ENCODE data around the gene PLEKHN1. TPM values are rescaled to one million over a fixed set of nuclear protein-coding genes. Genes with fewer than 3 reads are reported as not detected.
"Not testable (repeated sequence)": the region's sequence is repeated elsewhere in the genome, so short reads cannot be mapped to it uniquely, and the experiment has no call there.

PLEKHN1 gene
- total and polyA plus RNA-seq, 2 donors (not counting 3 experiments of a cell fraction or from before 2014, with no cell fraction given): 0.29 to 0.88 TPM

DNA sequence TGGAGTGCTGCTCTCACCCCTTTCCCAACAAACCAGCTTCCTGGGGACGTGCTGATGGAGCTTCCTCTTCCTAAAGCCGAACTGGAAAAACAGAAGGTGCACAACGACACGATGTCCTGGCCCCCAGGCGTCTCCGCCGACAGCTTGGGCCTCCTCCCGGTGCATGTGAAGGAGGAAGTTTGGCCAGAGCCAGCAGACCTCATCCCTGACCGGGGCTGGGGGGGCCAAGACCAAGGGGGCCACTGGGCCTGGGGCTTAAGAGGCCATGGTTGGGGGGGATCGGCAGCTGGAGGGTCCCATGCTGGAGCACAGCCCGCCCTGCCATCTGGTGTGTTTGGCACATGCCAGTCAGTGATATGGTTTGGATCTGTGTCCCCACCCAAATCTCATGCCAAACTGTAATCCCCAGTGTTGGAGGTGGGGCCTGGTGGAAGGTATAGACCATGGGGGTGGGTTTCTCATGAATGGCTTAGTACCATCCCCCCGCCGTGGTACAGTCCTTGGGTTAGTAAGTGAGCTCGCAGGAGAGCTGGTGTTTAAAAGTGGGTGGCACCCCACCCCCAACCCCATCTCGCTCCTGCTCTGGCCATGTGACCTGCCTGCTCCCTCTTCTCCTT lies 27.2 kb downstream of the PLEKHN1 start:
- Histone ChIP-seq H3K4me2 (ENCODE audit: insufficient read depth, low read length) (no peak overlapping the region), H4K20me1 (replicated peaks; ENCODE audit: control insufficient read depth, extremely low read depth, insufficient read depth, low read length) (no peaks in the 10 kb centered on the region), H3K4me3 (replicated peaks in 1 of 3; ENCODE audit: insufficient read depth in 1 of 3, low read depth in 1 of 3, low read length in 3 of 3) (no peak overlapping the region), H3K27me3 (ENCODE audit: control insufficient read depth in 2 of 2, insufficient read depth in 2 of 2, low read length in 2 of 2) (peaks cover 0 to 13% of the 10 kb centered on the region in 2 experiments), H3K27ac (ENCODE audit: insufficient read depth, low read depth, low read length) (no peak overlapping the region), H3K36me3 (ENCODE audit: control insufficient read depth in 2 of 2, extremely low read depth in 1 of 2, insufficient read depth in 2 of 2, low read length in 2 of 2) (no peaks in the 10 kb centered on the region), H3K9me3 (replicated peaks; ENCODE audit: control insufficient read depth, insufficient read depth, low read length) (no peaks in the 10 kb centered on the region), H3K4me1 (ENCODE audit: control insufficient read depth, extremely low read depth, insufficient read depth, low read length) (no peaks in the 10 kb centered on the region), H2AFZ (ENCODE audit: low read depth, low read length) (no peak overlapping the region), H3K9me1 (replicated peaks; ENCODE audit: control insufficient read depth, extremely low read depth, insufficient read depth, low read length) (no peaks in the 10 kb centered on the region), H3K79me2 (ENCODE audit: control insufficient read depth, insufficient read depth, low read length) (no peaks in the 10 kb centered on the region), H3K9ac (replicated peaks; ENCODE audit: extremely low read depth, insufficient read depth, low read length) (no peak overlapping the region)
- POLR2A ChIA-PET: no interaction called here
- no peak for DNase-seq (ENCODE audit: low read depth, low spot score)
- CTCF ChIA-PET: interaction anchor here (2.5 to 3.9 kb wide), 2 partner anchors 9 to 10 kb away, joined by 11 to 25 read pairs; no protein-coding TSS in a partner anchor
- dilution Hi-C loops (cut with MboI; ENCODE audit: extremely low pct_ligation_motif_present, low sequenced_read_pairs): no loop called here
- no peak for FAIRE-seq
- no TSS peak for BruUV-seq (replicated peaks)
- TF ChIP-seq EZH2 (IDR thresholded peaks at IDR 0.05; ENCODE audit: borderline replicate concordance, low read depth, low read length, severe bottlenecking): no peak
- intact Hi-C loops (cut with micrococcal nuclease): no loop called here

DNA sequence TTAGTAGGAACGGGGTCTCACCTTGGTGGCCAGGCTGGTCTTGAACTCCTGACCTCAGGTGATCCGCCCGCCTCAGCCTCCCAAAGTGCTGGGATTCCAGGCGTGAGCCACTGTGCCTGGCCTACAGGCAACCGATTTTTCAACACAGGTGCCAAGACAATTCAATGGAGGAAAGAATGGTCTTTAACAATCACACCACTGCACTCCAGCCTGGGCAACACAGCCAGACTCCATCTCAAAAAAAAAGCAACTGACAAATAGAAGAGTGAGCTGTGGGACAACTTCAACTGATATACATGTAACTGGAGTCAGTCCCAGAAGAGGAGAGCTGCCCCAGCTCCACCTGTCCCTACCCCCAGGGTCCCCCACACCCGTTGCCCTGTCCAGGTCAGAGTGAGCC lies 28.3 kb downstream of the PLEKHN1 start:
- H3K79me2 ChIP-seq (ENCODE audit: control insufficient read depth, insufficient read depth, low read length); H3K4me3 ChIP-seq (replicated peaks in 1 of 3; ENCODE audit: insufficient read depth in 1 of 3, low read depth in 1 of 3, low read length in 3 of 3); intact Hi-C loops (cut with micrococcal nuclease); dilution Hi-C loops (cut with MboI; ENCODE audit: extremely low pct_ligation_motif_present, low sequenced_read_pairs); H2AFZ ChIP-seq (ENCODE audit: low read depth, low read length); H3K9me3 ChIP-seq (replicated peaks; ENCODE audit: control insufficient read depth, insufficient read depth, low read length); H4K20me1 ChIP-seq (replicated peaks; ENCODE audit: control insufficient read depth, extremely low read depth, insufficient read depth, low read length); H3K4me2 ChIP-seq (ENCODE audit: insufficient read depth, low read length); H3K4me1 ChIP-seq (ENCODE audit: control insufficient read depth, extremely low read depth, insufficient read depth, low read length); FAIRE-seq; POLR2A ChIA-PET; H3K9me1 ChIP-seq (replicated peaks; ENCODE audit: control insufficient read depth, extremely low read depth, insufficient read depth, low read length); H3K9ac ChIP-seq (replicated peaks; ENCODE audit: extremely low read depth, insufficient read depth, low read length); BruUV-seq (replicated peaks); H3K27ac ChIP-seq (ENCODE audit: insufficient read depth, low read depth, low read length); DNase-seq (ENCODE audit: low read depth, low spot score); H3K36me3 ChIP-seq (ENCODE audit: control insufficient read depth in 2 of 2, extremely low read depth in 1 of 2, insufficient read depth in 2 of 2, low read length in 2 of 2): not testable (repeated sequence)
- H3K27me3 ChIP-seq (ENCODE audit: control insufficient read depth in 2 of 2, insufficient read depth in 2 of 2, low read length in 2 of 2): peaks cover 0 to 18% of the 10 kb centered on the region in 2 experiments
- CTCF ChIA-PET: interaction anchor here (3.9 kb wide), 1 partner anchor 11 kb away, joined by 25 read pairs; no protein-coding TSS in a partner anchor

Data from endothelial cell of umbilical vein (primary cell).